Activated CD4-positive, alpha-beta T cell treated with anti-CD3 and anti-CD28 coated beads for 48 hours (primary cell): Measurements from ENCODE around the gene ROMO1.
A peak's percentile ranks its signal among the peaks of the same experiment; 100 is the strongest.

Experiments
- DNase-seq: peaks from one replicate; pipeline ENCODE4 v3.0.0-alpha.2; 2020

Gene ROMO1

GRCh38 chr20:35699127-35699956 is at the start of gene ROMO1, which contains the start of gene NFS1:
Gene ROMO1, plus strand, starts transcription at chr20:35699405. Its CDS starts 228 bp downstream, at chr20:35699633.
Gene NFS1, minus strand, starts transcription at chr20:35699352. Its CDS starts 64 bp downstream, at chr20:35699288.
- peak; percentile 91 for DNase-seq

GRCh38 chr20:35650632-35651031 is 48.6 kb upstream of the ROMO1 start:
- DNase-seq: no peak

GRCh38 chr20:35651958-35652357 is 47.2 kb upstream of the ROMO1 start:
- no peak for DNase-seq

- DNase-seq: no peak
These were observed 46.4 kb upstream of the ROMO1 start for GRCh38 chr20:35652641-35653429.

GRCh38 chr20:35653430-35653734 is 45.8 kb upstream of the ROMO1 start:
- DNase-seq: no peak

- no peak for DNase-seq
These were observed 45.3 kb upstream of the ROMO1 start for GRCh38 chr20:35653893-35654292.

GRCh38 chr20:35654415-35654814 is 44.8 kb upstream of the ROMO1 start:
- no peak for DNase-seq

GRCh38 chr20:35657271-35657670 is 41.9 kb upstream of the ROMO1 start:
- no peak for DNase-seq

- peak; percentile 68 for DNase-seq
These were observed 38.9 kb upstream of the ROMO1 start for GRCh38 chr20:35660122-35660937.

GRCh38 chr20:35661053-35661452 is 38.2 kb upstream of the ROMO1 start:
- no peak for DNase-seq

- no peak for DNase-seq
These were observed 37.3 kb upstream of the ROMO1 start for GRCh38 chr20:35661908-35662307.

- peak; percentile 32 for DNase-seq
These were observed 36.7 kb upstream of the ROMO1 start for GRCh38 chr20:35662551-35662950.

- DNase-seq: peak; percentile 73
These were observed 35.4 kb upstream of the ROMO1 start for GRCh38 chr20:35663516-35664465.

- DNase-seq: peak; percentile 95
These were observed 34.6 kb upstream of the ROMO1 start, which contains the start of the genes CPNE1 and RBM12 for GRCh38 chr20:35664466-35665206. Gene CPNE1, minus strand, starts transcription at chr20:35664900. Its CDS starts 31,977 bp downstream, at chr20:35632923. Gene RBM12, minus strand, starts transcription at chr20:35664900. Its CDS starts 9,578 bp downstream, at chr20:35655322.

- DNase-seq: no peak
These were observed 33.3 kb upstream of the ROMO1 start for GRCh38 chr20:35665949-35666288.

- no peak for DNase-seq
These were observed 30.0 kb upstream of the ROMO1 start for GRCh38 chr20:35669221-35669620.

- no peak for DNase-seq
These were observed 29.5 kb upstream of the ROMO1 start for GRCh38 chr20:35669681-35670080.

GRCh38 chr20:35673884-35674283 is 25.3 kb upstream of the ROMO1 start:
- no peak for DNase-seq

- no peak for DNase-seq
These were observed 24.3 kb upstream of the ROMO1 start for GRCh38 chr20:35674921-35675320.

- no peak for DNase-seq
These were observed 18.6 kb upstream of the ROMO1 start for GRCh38 chr20:35680452-35681183.
